RCC 7860 (cell line): ENCODE results near the gene TSPY10.
"Not testable (repeated sequence)": the region's sequence is repeated elsewhere in the genome, so short reads cannot be mapped to it uniquely, and the experiment has no call there.

Experiments used
- DNase-seq: peaks from one replicate; pipeline ENCODE4 v3.0.0-alpha.2; 2015; ENCODE audit warnings: low spot score
- FAIRE-seq: peaks from 2 replicates; lab custom pipeline; 2012; peaks lifted over from hg19 to GRCh38; lab: Jason Lieb, UNC

Gene TSPY10, protein sequence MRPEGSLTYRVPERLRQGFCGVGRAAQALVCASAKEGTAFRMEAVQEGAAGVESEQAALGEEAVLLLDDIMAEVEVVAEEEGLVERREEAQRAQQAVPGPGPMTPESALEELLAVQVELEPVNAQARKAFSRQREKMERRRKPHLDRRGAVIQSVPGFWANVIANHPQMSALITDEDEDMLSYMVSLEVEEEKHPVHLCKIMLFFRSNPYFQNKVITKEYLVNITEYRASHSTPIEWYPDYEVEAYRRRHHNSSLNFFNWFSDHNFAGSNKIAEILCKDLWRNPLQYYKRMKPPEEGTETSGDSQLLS

DNA sequence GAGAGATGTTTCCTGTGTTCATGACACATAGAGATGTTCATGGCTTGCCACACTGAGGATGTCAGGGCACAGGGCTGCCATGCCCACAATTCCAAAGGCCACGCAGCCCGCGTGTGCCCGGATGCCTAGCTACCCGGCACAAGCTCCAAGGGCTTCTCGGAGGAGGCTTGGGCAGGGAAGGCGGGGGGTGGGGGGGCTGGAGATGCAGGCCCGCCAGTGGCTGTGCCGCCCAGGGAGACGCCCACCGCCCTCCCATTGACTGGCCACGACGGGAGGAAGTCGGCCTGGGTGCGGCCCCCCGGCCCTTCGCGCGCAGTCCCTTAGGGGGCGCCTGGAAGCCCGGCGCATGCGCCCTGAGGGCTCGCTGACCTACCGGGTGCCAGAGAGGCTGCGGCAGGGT lies at the start of gene TSPY10:
TSPY10 (plus strand) TSS at position 301 of the 400 bp plus-strand sequence; CDS start at position 347, 46 bp downstream.
- FAIRE-seq, DNase-seq: not testable (repeated sequence)

DNA sequence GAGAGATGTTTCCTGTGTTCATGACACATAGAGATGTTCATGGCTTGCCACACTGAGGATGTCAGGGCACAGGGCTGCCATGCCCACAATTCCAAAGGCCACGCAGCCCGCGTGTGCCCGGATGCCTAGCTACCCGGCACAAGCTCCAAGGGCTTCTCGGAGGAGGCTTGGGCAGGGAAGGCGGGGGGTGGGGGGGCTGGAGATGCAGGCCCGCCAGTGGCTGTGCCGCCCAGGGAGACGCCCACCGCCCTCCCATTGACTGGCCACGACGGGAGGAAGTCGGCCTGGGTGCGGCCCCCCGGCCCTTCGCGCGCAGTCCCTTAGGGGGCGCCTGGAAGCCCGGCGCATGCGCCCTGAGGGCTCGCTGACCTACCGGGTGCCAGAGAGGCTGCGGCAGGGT lies 40.7 kb upstream of the TSPY10 start, which contains the start of gene TSPY9:
TSPY9 (plus strand) TSS at position 301 of the 400 bp plus-strand sequence; CDS start at position 347, 46 bp downstream.
- DNase-seq, FAIRE-seq: not testable (repeated sequence)

DNA sequence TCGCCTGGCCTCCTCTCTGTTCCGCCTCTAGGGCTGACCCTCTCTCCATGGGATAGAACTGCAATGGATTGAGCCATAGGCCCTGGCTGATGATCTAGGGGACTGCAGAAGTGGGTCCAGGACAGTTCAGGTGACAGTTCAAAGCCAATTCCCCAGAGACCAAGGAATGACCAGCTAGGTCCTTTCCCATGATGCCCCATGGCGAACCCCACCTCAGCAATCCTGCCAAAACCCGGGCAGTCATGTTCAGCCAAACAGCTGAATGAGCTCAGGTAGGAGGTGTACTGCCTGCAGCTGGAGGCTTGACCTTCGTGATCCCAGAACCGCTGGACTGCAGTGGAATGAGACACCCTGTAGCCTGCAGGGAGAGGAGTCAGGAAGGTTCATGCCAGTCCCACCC lies 23.3 kb upstream of the TSPY10 start:
- DNase-seq, FAIRE-seq: not testable (repeated sequence)

DNA sequence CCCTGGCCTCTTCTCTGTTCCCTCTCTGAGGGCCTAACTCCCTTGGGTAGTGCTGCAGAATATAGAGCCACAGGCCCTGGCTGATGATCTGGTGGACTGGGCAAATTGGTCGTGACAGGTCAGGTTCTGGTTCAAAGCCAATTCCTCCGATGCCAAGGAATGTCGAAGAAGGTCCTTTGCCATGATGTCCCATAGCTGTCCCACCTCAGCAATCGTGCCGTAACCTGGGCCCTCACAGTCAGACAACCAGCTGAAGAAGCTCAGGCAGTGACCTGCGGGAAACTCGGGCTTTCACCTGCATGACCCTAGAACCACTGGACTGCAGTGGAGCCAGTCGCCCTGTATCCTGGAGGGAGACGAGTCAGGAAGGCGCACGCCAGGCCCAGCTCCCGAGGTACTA lies 11.4 kb upstream of the TSPY10 start:
- FAIRE-seq, DNase-seq: not testable (repeated sequence)
